SK-N-SH (cell line): ENCODE data around the gene PPP1R1B. TPM values are rescaled to one million over a fixed set of nuclear protein-coding genes. Genes with fewer than 3 reads are reported as not detected.

Source experiments
- CTCF ChIA-PET: fragments of 300-600, 350-600 bp; formaldehyde crosslinking; extraction: SDS; loops from one replicate; lab custom pipeline; 2021; lab: Yijun Ruan, JAX
- POLR2A ChIA-PET: fragments of 350-600 bp; sonication (Branson Sonifier 250); formaldehyde crosslinking; extraction: SDS; loops from one replicate; lab custom pipeline; 2020; ENCODE audit warnings: antibody characterized with exemption, inconsistent platforms; lab: Yijun Ruan, JAX
- DNase-seq: peaks from one replicate; pipeline ENCODE4 v3.0.0; 2012
- H2AFZ ChIP-seq: fragments of 200-600 bp; sonication (generic); 2 replicates; pipeline ENCODE4 v1.8.1; 2016; ENCODE audit warnings: antibody characterized with exemption, mild to moderate bottlenecking, low read depth
- H3F3A ChIP-seq: fragments of 200-600 bp; sonication (generic); replicated peaks from 2 replicates; pipeline ENCODE3; 2016; ENCODE audit warnings: antibody characterized with exemption, mild to moderate bottlenecking; ENCODE audit not compliant: insufficient read depth
- H3K27ac ChIP-seq, 2 experiments: fragments of 200-500 bp in 1 of 2; fragments of 200-600 bp in 1 of 2; sonication (Bioruptor generic) in 1 of 2; sonication (generic), shearing (Covaris generic) in 1 of 2; 2 replicates each; pipeline versions ENCODE4 v1.5.1 to v1.6.1; 2014 to 2016; ENCODE audit warnings: low read depth in 2 of 2, inconsistent platforms in 1 of 2, low read length in 1 of 2, mild to moderate bottlenecking in 1 of 2, mixed read lengths in 1 of 2
- H3K27me3 ChIP-seq: fragments of 200-600 bp; sonication (generic), shearing (Covaris generic); 2 replicates; pipeline ENCODE4 v1.6.1; 2016; ENCODE audit warnings: mixed run types; ENCODE audit not compliant: insufficient read depth
- H3K36me3 ChIP-seq, 2 experiments: fragments of 200-500 bp in 1 of 2; fragments of 200-600 bp in 1 of 2; sonication (Bioruptor generic) in 1 of 2; sonication (generic) in 1 of 2; replicated peaks in 1 of 2; 2 replicates each; pipeline versions ENCODE3 to v1.5.1; 2014 to 2016; ENCODE audit warnings: low read length in 1 of 2, mild to moderate bottlenecking in 1 of 2; ENCODE audit not compliant: insufficient read depth in 2 of 2, control insufficient read depth in 1 of 2
- H3K4me1 ChIP-seq, 2 experiments: fragments of 200-500 bp in 1 of 2; fragments of 200-600 bp in 1 of 2; sonication (Bioruptor generic) in 1 of 2; sonication (generic), shearing (Covaris generic) in 1 of 2; 2 replicates each; pipeline versions ENCODE4 v1.5.1 to v1.6.1; 2014 to 2016; ENCODE audit warnings: low read depth in 1 of 2, low read length in 1 of 2, mixed run types in 1 of 2; ENCODE audit not compliant: insufficient read depth in 2 of 2, control insufficient read depth in 1 of 2
- H3K4me2 ChIP-seq: fragments of 200-600 bp; sonication (generic), shearing (Covaris generic); 2 replicates; pipeline ENCODE4 v1.6.1; 2017; ENCODE audit warnings: mixed run types
- H3K4me3 ChIP-seq, 2 experiments: fragments of 200-500 bp in 1 of 2; fragments of 200-600 bp in 1 of 2; sonication (Bioruptor generic) in 1 of 2; sonication (generic), shearing (Covaris generic) in 1 of 2; 2 replicates each; pipeline versions ENCODE4 v1.5.1 to v1.8.1; 2014 to 2016; ENCODE audit warnings: low read depth in 2 of 2, inconsistent platforms in 1 of 2, low read length in 1 of 2, mild to moderate bottlenecking in 1 of 2, mixed read lengths in 1 of 2, moderate library complexity in 1 of 2
- H3K79me2 ChIP-seq: fragments of 200-600 bp; sonication (generic); 2 replicates; pipeline ENCODE4 v1.8.1; 2017; ENCODE audit warnings: mild to moderate bottlenecking; ENCODE audit not compliant: insufficient read depth
- H3K9ac ChIP-seq: fragments of 200-600 bp; sonication (generic); 2 replicates; pipeline ENCODE4 v1.6.1; 2017; ENCODE audit warnings: mixed run types
- H3K9me2 ChIP-seq: fragments of 200-600 bp; sonication (generic); 2 replicates; pipeline ENCODE4 v1.6.1; 2017; ENCODE audit warnings: mixed run types
- H3K9me3 ChIP-seq: fragments of 200-600 bp; sonication (generic); 2 replicates; pipeline ENCODE4 v1.6.1; 2017; ENCODE audit warnings: mixed run types, mild to moderate bottlenecking, moderate library complexity
- H4K20me1 ChIP-seq: fragments of 200-600 bp; sonication (generic); 2 replicates; pipeline ENCODE4 v1.6.1; 2017; ENCODE audit warnings: mild to moderate bottlenecking, mixed run types; ENCODE audit not compliant: insufficient read depth
- CHD2 ChIP-seq: fragments of 150-350 bp; IDR thresholded peaks from 2 replicates; pipeline ENCODE4 v1.6.1; 2018; ENCODE audit warnings: low read length; ENCODE audit not compliant: partially characterized antibody
- CTCF ChIP-seq: fragments of 200-600 bp; sonication (generic); IDR thresholded peaks from 2 replicates; pipeline ENCODE4 v1.6.1; 2017; ENCODE audit warnings: antibody characterized with exemption, mild to moderate bottlenecking, moderate library complexity
- EZH2phosphoT487 ChIP-seq: fragments of 200-600 bp; sonication (generic); IDR thresholded peaks from 2 replicates; pipeline ENCODE4 v1.6.1; 2017; ENCODE audit warnings: low read depth, mixed run types, mild to moderate bottlenecking, antibody characterized with exemption, moderate library complexity, borderline replicate concordance
- FOSL2 ChIP-seq: IDR thresholded peaks from 2 replicates; pipeline ENCODE4 v1.4.0; 2012; ENCODE audit warnings: low read depth, mild to moderate bottlenecking, moderate library complexity, borderline replicate concordance
- IRF3 ChIP-seq: fragments of 150-350 bp; IDR thresholded peaks from 2 replicates; pipeline ENCODE4 v1.6.1; 2016; ENCODE audit warnings: mild to moderate bottlenecking, low read depth, low read length
- MEF2A ChIP-seq: IDR thresholded peaks from 2 replicates; pipeline ENCODE4 v1.4.0; 2012; ENCODE audit warnings: low read depth, borderline replicate concordance
- NRF1 ChIP-seq: IDR thresholded peaks from 2 replicates; pipeline ENCODE4 v1.6.1; 2012; ENCODE audit warnings: low read depth, mild to moderate bottlenecking, low read length
- PBX3 ChIP-seq: IDR thresholded peaks from 2 replicates; pipeline ENCODE4; 2012
- RAD21 ChIP-seq: IDR thresholded peaks from 2 replicates; pipeline ENCODE4 v1.6.1; 2012; ENCODE audit warnings: mild to moderate bottlenecking, low read length
- REST ChIP-seq: IDR thresholded peaks from 2 replicates; pipeline ENCODE4 v1.6.1; 2012; ENCODE audit warnings: mild to moderate bottlenecking, low read depth, low read length, moderate library complexity
- RXRA ChIP-seq: IDR thresholded peaks from 2 replicates; pipeline ENCODE4 v1.4.0; 2012; ENCODE audit warnings: low read depth, mild to moderate bottlenecking, borderline replicate concordance
- SIN3A ChIP-seq: IDR thresholded peaks from 2 replicates; pipeline ENCODE4 v1.6.1; 2012; ENCODE audit warnings: low read depth, mild to moderate bottlenecking, low read length, moderate library complexity, borderline replicate concordance
- WGBS: methylation state at CpG from one replicate; pipeline ENCODE4 v1.1.6; 2017; ENCODE audit warnings: low lambda C conversion rate; 5-methylcytosine and 5-hydroxymethylcytosine counted together
- polyA plus RNA-seq, 3 experiments: library from polyadenylated mRNA; depleted of rRNA; stranded (reverse); fragments of >200 nt; gene quantifications; 2 replicates each; pipeline ENCODE4 v1.2.3, GENCODE V29; 2012

Gene PPP1R1B
- polyA plus RNA-seq, 1 of the 3 experiments (the other 2 are of a cell fraction): 0.07 TPM

- no peak overlapping the region for H2AFZ ChIP-seq
- ChIA-PET POLR2A (no interaction called here), CTCF (interaction anchor here (0.7 to 7.6 kb wide), 22 partner anchors 12 to 373 kb away, joined by 3 to 149 read pairs (median 5); partner anchors contain the start of genes PGAP3, PNMT, PPP1R1B and STARD3)
- no peak overlapping the region for H3K4me2 ChIP-seq
- DNase-seq: no peak
- no peaks in the 10 kb centered on the region for H3F3A ChIP-seq
- H3K36me3 ChIP-seq: peaks cover 0 to 11% of the 10 kb centered on the region in 2 experiments
- H4K20me1 ChIP-seq: peaks cover 7% of the 10 kb centered on the region; the same call in 1 of the 2 replicates
- H3K9ac ChIP-seq: no peak overlapping the region
- WGBS: 81% methylated on average over 6 of the region's 12 CpGs
- H3K9me3 ChIP-seq: no peaks in the 10 kb centered on the region
- peaks cover 0 to 4% of the 10 kb centered on the region in 2 experiments; a peak in 1 of 4 replicates for H3K4me1 ChIP-seq
- no peaks in the 10 kb centered on the region for H3K27me3 ChIP-seq
- H3K4me3 ChIP-seq: no peak overlapping the region
- H3K9me2 ChIP-seq: no peaks in the 10 kb centered on the region
- peaks cover 9% of the 10 kb centered on the region; the same call in 1 of the 2 replicates for H3K79me2 ChIP-seq
- no peak overlapping the region; a peak in 1 of 4 replicates for H3K27ac ChIP-seq
- TF ChIP-seq RXRA (no peak), MEF2A (no peak), CHD2 (no peak), NRF1 (no peak), REST (no peak), EZH2phosphoT487 (no peak), SIN3A (no peak), FOSL2 (no peak), PBX3 (no peak)
- TF ChIP-seq, all 33 proteins: peak for 0
Observed at GRCh38 chr17:39653316-39653661, 26.5 kb downstream of the PPP1R1B start.

- no peaks in the 10 kb centered on the region for H3K9me3 ChIP-seq
- H3K9ac ChIP-seq: no peak overlapping the region
- H3K36me3 ChIP-seq: peaks cover 0 to 12% of the 10 kb centered on the region in 2 experiments
- peaks cover 7% of the 10 kb centered on the region; the same call in 1 of the 2 replicates for H4K20me1 ChIP-seq
- WGBS: 52% methylated on average over 13 of the region's 14 CpGs
- no peak overlapping the region; a peak in 1 of 4 replicates for H3K4me3 ChIP-seq
- no peak overlapping the region for H3K27ac ChIP-seq
- no peaks in the 10 kb centered on the region for H3K27me3 ChIP-seq
- H3F3A ChIP-seq: no peaks in the 10 kb centered on the region
- TF ChIP-seq CTCF (peak; percentile 93), RAD21 (peak; percentile 26; the same call in 1 of the 2 replicates), IRF3 (no peak)
- TF ChIP-seq, all 33 proteins: peak for 2
- H3K9me2 ChIP-seq: no peaks in the 10 kb centered on the region
- peak; percentile 92 for DNase-seq
- no peak overlapping the region for H3K4me2 ChIP-seq
- H2AFZ ChIP-seq: no peak overlapping the region
- ChIA-PET CTCF (interaction anchor here (0.6 to 7.6 kb wide), 27 partner anchors 13 to 373 kb away, joined by 3 to 149 read pairs (median 4); partner anchors contain the start of genes ERBB2, PGAP3, PNMT and PPP1R1B), POLR2A (no interaction called here)
- H3K4me1 ChIP-seq: peaks cover 0 to 4% of the 10 kb centered on the region in 2 experiments; a peak in 1 of 4 replicates
- peaks cover 5% of the 10 kb centered on the region; the same call in 1 of the 2 replicates for H3K79me2 ChIP-seq
Observed at GRCh38 chr17:39653662-39654331, 27.0 kb downstream of the PPP1R1B start.
